OCI-LY1 (cell line): ENCODE measurements around the gene GOPC.

Experiments used
- H2AFZ ChIP-seq: fragments of 200-600 bp; sonication (generic), shearing (Covaris generic); 2 replicates; pipeline ENCODE4 v1.6.0; 2014; ENCODE audit warnings: antibody characterized with exemption, mild to moderate bottlenecking, low read length
- H3F3A ChIP-seq: fragments of 200-600 bp; sonication (generic), shearing (Covaris generic); 2 replicates; pipeline ENCODE4 v1.6.0; 2014; ENCODE audit warnings: mild to moderate bottlenecking, antibody characterized with exemption, low read length, moderate library complexity; ENCODE audit not compliant: insufficient read depth
- H3K27ac ChIP-seq: fragments of 200-600 bp; sonication (generic); 2 replicates; pipeline ENCODE4 v1.5.1; 2014; ENCODE audit warnings: low read length, mixed run types, mild to moderate bottlenecking, low read depth; ENCODE audit not compliant: poor library complexity, severe bottlenecking
- H3K27me3 ChIP-seq: fragments of 200-600 bp; sonication (generic); 2 replicates; pipeline ENCODE4 v1.6.0; 2014; ENCODE audit warnings: antibody characterized with exemption, mild to moderate bottlenecking, low read length, moderate library complexity; ENCODE audit not compliant: insufficient read depth
- H3K36me3 ChIP-seq: fragments of 200-600 bp; sonication (generic); 2 replicates; pipeline ENCODE4 v1.6.1; 2014; ENCODE audit warnings: mild to moderate bottlenecking, antibody characterized with exemption, low read length, moderate library complexity, mixed read lengths; ENCODE audit not compliant: insufficient read depth
- H3K4me1 ChIP-seq: fragments of 200-600 bp; sonication (generic); 2 replicates; pipeline ENCODE4 v1.5.1; 2014; ENCODE audit warnings: mild to moderate bottlenecking, low read length, moderate library complexity; ENCODE audit not compliant: insufficient read depth, severe bottlenecking
- H3K4me2 ChIP-seq: fragments of 200-600 bp; sonication (generic), shearing (Covaris generic); 2 replicates; pipeline ENCODE4 v1.6.1; 2014; ENCODE audit warnings: low read length
- H3K4me3 ChIP-seq: fragments of 200-600 bp; sonication (generic); 2 replicates; pipeline ENCODE4 v1.5.1; 2014; ENCODE audit warnings: low read length, low read depth, mild to moderate bottlenecking, mixed read lengths; ENCODE audit not compliant: poor library complexity, severe bottlenecking
- H3K79me2 ChIP-seq: fragments of 200-600 bp; shearing (Covaris generic); 2 replicates; pipeline ENCODE4 v1.6.1; 2016; ENCODE audit warnings: mixed run types, low read length, mixed read lengths; ENCODE audit not compliant: insufficient read depth
- H3K9ac ChIP-seq: fragments of 200-600 bp; sonication (generic), shearing (Covaris generic); 2 replicates; pipeline ENCODE4 v1.6.1; 2014; ENCODE audit warnings: mild to moderate bottlenecking, low read length, mixed read lengths
- H3K9me2 ChIP-seq: fragments of 200-600 bp; sonication (generic), shearing (Covaris generic); 2 replicates; pipeline ENCODE4 v1.6.1; 2014; ENCODE audit warnings: low read depth, mild to moderate bottlenecking, low read length, mixed read lengths
- H3K9me3 ChIP-seq: fragments of 200-600 bp; shearing (Covaris generic); 2 replicates; pipeline ENCODE4 v1.6.1; 2014; ENCODE audit warnings: low read length, mixed read lengths
- H4K20me1 ChIP-seq: fragments of 200-600 bp; sonication (generic), shearing (Covaris generic); 2 replicates; pipeline ENCODE4 v1.6.0; 2016; ENCODE audit warnings: mild to moderate bottlenecking, low read length; ENCODE audit not compliant: insufficient read depth
- EZH2 ChIP-seq: fragments of 200-600 bp; sonication (generic), shearing (Covaris generic); IDR thresholded peaks from 2 replicates; pipeline ENCODE4 v1.8.0; 2017; ENCODE audit warnings: borderline replicate concordance, mixed run types, mild to moderate bottlenecking, antibody characterized with exemption, low read length, moderate library complexity, mixed read lengths
- TF ChIP-seq, protein P1 (sequence below): fragments of 200-600 bp; sonication (generic), shearing (Covaris generic); IDR thresholded peaks from 2 replicates; pipeline ENCODE4 v1.5.1; 2017; ENCODE audit warnings: mild to moderate bottlenecking, antibody characterized with exemption, low read length, moderate library complexity, mixed read lengths

GOPC gene

DNA sequence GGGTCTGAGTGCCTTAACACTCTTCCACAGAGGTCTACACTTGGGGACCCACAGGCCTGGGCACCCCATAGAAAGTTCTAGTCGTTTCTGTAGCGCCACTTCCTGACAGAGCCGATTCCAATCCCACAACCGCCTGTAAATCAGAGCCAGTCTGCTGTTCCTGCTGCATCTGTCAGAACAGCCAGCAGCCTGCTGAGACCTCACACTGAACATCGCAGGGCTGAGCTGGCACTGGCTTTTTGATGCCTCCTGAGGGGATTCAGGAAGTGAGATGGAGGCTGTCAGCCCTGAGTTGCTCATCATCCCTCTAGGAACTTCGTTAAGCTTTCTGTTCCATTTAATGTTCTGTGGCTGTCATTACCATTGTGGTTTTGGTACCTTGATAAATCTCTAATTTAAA, 71.0 kb downstream of the GOPC start:
- Histone ChIP-seq H3K27ac (no peak overlapping the region), H3K9me3 (no peaks in the 10 kb centered on the region), H2AFZ (no peak overlapping the region), H3K9ac (no peak overlapping the region), H3K79me2 (no peaks in the 10 kb centered on the region), H3K4me2 (no peak overlapping the region), H3K4me1 (no peaks in the 10 kb centered on the region), H4K20me1 (no peaks in the 10 kb centered on the region), H3K27me3 (no peaks in the 10 kb centered on the region), H3K36me3 (no peaks in the 10 kb centered on the region), H3K4me3 (no peak overlapping the region), H3F3A (no peaks in the 10 kb centered on the region), H3K9me2 (no peaks in the 10 kb centered on the region)
- TF ChIP-seq EZH2 = no peak
- TF ChIP-seq, protein P1, sequence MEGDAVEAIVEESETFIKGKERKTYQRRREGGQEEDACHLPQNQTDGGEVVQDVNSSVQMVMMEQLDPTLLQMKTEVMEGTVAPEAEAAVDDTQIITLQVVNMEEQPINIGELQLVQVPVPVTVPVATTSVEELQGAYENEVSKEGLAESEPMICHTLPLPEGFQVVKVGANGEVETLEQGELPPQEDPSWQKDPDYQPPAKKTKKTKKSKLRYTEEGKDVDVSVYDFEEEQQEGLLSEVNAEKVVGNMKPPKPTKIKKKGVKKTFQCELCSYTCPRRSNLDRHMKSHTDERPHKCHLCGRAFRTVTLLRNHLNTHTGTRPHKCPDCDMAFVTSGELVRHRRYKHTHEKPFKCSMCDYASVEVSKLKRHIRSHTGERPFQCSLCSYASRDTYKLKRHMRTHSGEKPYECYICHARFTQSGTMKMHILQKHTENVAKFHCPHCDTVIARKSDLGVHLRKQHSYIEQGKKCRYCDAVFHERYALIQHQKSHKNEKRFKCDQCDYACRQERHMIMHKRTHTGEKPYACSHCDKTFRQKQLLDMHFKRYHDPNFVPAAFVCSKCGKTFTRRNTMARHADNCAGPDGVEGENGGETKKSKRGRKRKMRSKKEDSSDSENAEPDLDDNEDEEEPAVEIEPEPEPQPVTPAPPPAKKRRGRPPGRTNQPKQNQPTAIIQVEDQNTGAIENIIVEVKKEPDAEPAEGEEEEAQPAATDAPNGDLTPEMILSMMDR = no peak

DNA sequence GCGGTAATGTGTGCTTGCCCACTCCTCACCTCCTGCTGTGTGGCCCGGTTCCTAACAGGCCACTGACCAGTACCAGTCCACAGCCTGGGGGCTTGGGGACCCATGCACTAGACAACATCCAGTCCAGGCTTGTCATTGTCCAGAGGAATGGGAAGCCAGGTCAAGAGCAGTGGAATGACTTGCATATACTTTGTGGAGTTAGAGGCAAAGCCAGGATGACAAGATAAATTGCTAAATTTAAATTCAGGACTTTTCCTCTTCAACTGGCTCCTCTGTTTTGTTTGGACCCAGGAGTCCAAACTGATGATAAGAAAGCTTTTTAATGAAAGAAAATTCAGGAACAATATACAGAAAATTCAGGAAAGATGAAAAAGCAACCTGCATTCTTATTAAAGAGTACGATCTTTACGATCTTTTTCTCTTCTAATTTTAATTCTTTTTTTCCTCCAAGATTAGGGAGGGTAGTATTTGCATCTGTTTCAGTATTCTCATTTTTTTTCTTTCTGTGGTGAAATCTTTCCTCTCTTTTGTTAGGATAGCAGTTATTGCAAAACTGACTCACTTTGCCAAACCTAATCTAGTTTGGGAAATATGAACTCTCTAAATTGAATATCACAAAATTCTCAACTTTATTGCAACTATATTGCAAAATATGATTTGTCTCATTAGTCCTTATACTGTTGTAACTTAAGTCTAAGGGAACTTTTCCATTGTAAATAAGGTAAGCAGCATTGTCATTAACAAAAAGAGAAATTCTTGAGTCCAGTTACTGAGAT, 71.7 kb downstream of the GOPC start:
- H3K4me2 ChIP-seq = no peak overlapping the region
- no peaks in the 10 kb centered on the region for H3F3A ChIP-seq
- H3K9me2 ChIP-seq = no peaks in the 10 kb centered on the region
- H4K20me1 ChIP-seq = no peaks in the 10 kb centered on the region
- no peaks in the 10 kb centered on the region for H3K79me2 ChIP-seq
- no peak overlapping the region for H3K9ac ChIP-seq
- no peak overlapping the region for H2AFZ ChIP-seq
- no peak overlapping the region for H3K27ac ChIP-seq
- H3K9me3 ChIP-seq = no peaks in the 10 kb centered on the region
- H3K36me3 ChIP-seq = no peaks in the 10 kb centered on the region
- H3K4me3 ChIP-seq = no peak overlapping the region
- TF ChIP-seq, protein P1 = no peak
- no peak for TF ChIP-seq EZH2
- H3K27me3 ChIP-seq = no peaks in the 10 kb centered on the region
- H3K4me1 ChIP-seq = no peaks in the 10 kb centered on the region

DNA sequence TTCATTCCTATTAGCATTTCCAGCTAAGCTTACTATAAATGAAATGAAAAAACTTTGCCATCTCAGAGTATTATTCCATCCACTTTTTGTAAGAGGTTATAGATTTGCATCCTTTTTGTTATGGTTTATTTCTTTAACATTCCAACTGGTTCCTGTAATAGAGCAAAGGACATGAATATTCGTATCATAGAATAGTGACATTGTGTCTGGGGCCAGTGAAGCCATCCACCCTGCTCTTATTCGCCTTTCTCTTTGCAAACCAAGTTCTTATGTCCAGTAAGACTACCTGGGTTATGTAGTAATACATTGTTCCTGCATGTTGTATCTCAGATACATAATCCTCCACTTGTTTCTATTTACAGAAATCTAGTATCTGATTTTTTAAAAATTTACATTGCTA, 76.7 kb downstream of the GOPC start:
- H3K9me3 ChIP-seq = no peaks in the 10 kb centered on the region
- no peaks in the 10 kb centered on the region for H3K79me2 ChIP-seq
- TF ChIP-seq EZH2 = no peak
- TF ChIP-seq, protein P1 = no peak
- H3K36me3 ChIP-seq = no peaks in the 10 kb centered on the region
- no peak overlapping the region for H3K4me2 ChIP-seq
- H3K4me1 ChIP-seq = no peaks in the 10 kb centered on the region
- H2AFZ ChIP-seq = no peak overlapping the region
- no peaks in the 10 kb centered on the region for H3K9me2 ChIP-seq
- no peak overlapping the region for H3K9ac ChIP-seq
- H4K20me1 ChIP-seq = no peaks in the 10 kb centered on the region
- no peak overlapping the region for H3K4me3 ChIP-seq
- no peak overlapping the region for H3K27ac ChIP-seq
- H3K27me3 ChIP-seq = no peaks in the 10 kb centered on the region
- H3F3A ChIP-seq = no peaks in the 10 kb centered on the region
